Measurements from ENCODE around the gene LBX2. TPM values are rescaled to one million over a fixed set of nuclear protein-coding genes. Genes with fewer than 3 reads are reported as not detected.
"Not testable (repeated sequence)": the region's sequence is repeated elsewhere in the genome, so short reads cannot be mapped to it uniquely, and the experiment has no call there.

The LBX2 gene
- total RNA-seq, 2 experiments from 2014 or later, result 1.2 to 1.8 TPM

- DNase-seq, result no peak
- POLR2A ChIA-PET, result interaction anchor here (1.2 to 4.0 kb wide), 8 partner anchors 10 to 264 kb away, joined by 3 to 81 read pairs (median 11); partner anchors contain the start of genes AUP1, CCDC142, HTRA2 and LBX2
- no peaks in the 10 kb centered on the region for H3K27me3 Mint-ChIP-seq
- H3K27ac Mint-ChIP-seq, result peak overlapping the region; percentile 98
- peak overlapping the region; percentile 97 for H3K4me3 Mint-ChIP-seq
- CTCF ChIA-PET, result interaction anchor here (0.6 to 2.9 kb wide), 8 partner anchors 11 to 117 kb away, joined by 3 to 34 read pairs (median 4); partner anchors contain the start of genes CCDC142, INO80B, TTC31 and WBP1
- no peaks in the 10 kb centered on the region for H3K9me3 Mint-ChIP-seq
- H3K36me3 Mint-ChIP-seq (ENCODE audit: low read depth), result peaks cover 39% of the 10 kb centered on the region
- H3K4me1 Mint-ChIP-seq, result peaks cover 39% of the 10 kb centered on the region
Observed at GRCh38 chr2:74471332-74472065, 27.9 kb downstream of the LBX2 start.

DNA sequence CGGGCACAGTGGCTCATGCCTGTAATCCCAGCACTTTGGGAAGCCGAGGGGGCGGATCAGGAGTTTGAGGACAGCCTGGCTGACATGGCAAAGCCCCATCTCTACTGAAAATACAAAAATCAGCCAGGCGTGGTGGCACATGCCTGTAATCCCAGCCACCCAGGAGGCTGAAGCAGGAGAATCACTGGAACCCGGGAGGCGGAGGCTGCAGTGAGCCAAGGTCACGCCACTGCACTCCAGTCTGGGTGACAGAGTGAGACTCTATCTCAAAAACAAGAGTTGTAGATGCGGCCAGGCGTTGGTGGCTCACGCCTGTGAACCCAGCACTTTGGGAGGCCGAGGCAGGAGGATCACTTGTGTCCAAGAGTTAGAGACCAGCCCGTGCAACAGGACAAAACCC lies 28.7 kb downstream of the LBX2 start:
- ChIA-PET POLR2A (interaction anchor here (2.0 to 4.0 kb wide), 4 partner anchors 11 to 28 kb away, joined by 5 to 81 read pairs (median 24); partner anchors contain the start of genes CCDC142, LBX2, TTC31 and WBP1), CTCF (interaction anchor here (0.6 to 2.9 kb wide), 6 partner anchors 12 to 115 kb away, joined by 3 to 34 read pairs (median 4); partner anchors contain the start of genes CCDC142, INO80B, TTC31 and WBP1)
- H3K27me3 Mint-ChIP-seq, H3K9me3 Mint-ChIP-seq, DNase-seq: not testable (repeated sequence)
- peaks cover 39% of the 10 kb centered on the region for H3K36me3 Mint-ChIP-seq (ENCODE audit: low read depth)
- H3K4me1 Mint-ChIP-seq, result peaks cover 43% of the 10 kb centered on the region
- peak overlapping the region; percentile 60 for H3K4me3 Mint-ChIP-seq
- H3K27ac Mint-ChIP-seq, result peak overlapping the region; percentile 83

DNA sequence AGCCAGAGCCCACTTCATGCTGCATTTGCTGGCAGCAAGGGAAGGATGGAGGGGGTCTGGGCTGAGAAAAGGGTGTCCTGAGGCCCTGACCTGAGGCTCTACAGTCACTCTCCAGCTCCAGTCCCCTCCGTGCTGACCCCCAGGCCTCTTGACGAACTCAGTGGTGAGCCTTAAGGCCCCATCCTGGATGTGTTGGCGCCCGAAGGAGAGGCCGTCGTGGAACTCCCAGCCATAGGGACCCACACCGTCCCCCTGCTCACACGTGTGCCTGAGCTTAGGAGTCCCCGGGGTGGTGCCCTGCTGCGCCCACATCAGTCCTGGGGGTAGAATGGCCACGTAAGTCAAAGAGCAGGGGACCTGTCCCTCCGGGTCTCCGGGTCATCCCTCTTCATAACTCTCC lies 35.0 kb downstream of the LBX2 start:
- Mint-ChIP-seq H3K27ac (peak overlapping the region; percentile 67), H3K27me3 (no peaks in the 10 kb centered on the region), H3K36me3 (ENCODE audit: low read depth) (peaks cover 21% of the 10 kb centered on the region), H3K4me3 (peak overlapping the region; percentile 99), H3K9me3 (no peaks in the 10 kb centered on the region), H3K4me1 (peaks cover 42% of the 10 kb centered on the region)
- ChIA-PET CTCF (interaction anchor here (0.6 to 1.4 kb wide), 3 partner anchors 10 to 67 kb away, joined by 3 to 6 read pairs (median 4); partner anchors contain the start of gene INO80B), POLR2A (interaction anchor here (0.7 to 6.7 kb wide), 7 partner anchors 8 to 130 kb away, joined by 3 to 65 read pairs (median 4); partner anchors contain the start of genes AUP1, CCDC142, HTRA2 and INO80B)
- no peak for DNase-seq

DNA sequence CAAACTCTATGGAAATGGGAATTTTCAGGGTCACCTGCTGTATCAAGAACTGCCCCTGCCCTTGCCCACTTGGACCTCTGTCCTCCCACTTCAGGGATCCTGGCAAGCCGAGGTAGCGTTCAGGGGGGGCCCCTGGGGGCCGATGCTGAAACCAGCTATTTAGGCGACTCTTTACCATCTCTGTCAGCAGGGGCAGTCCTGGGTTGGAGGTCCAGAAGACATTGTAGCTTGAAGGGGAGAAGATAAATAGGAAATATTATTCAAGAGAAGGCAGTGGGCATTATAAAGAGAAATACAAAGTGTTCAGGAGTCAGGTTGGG lies 36.7 kb downstream of the LBX2 start:
- H3K27me3 Mint-ChIP-seq, result no peaks in the 10 kb centered on the region
- no peak overlapping the region for H3K27ac Mint-ChIP-seq
- POLR2A ChIA-PET, result interaction anchor here (1.7 kb wide), 1 partner anchor 10 kb away, joined by 8 read pairs; the partner anchor contains the start of gene MRPL53
- H3K4me1 Mint-ChIP-seq, result peaks cover 47% of the 10 kb centered on the region
- H3K4me3 Mint-ChIP-seq, result peak overlapping the region; percentile 36
- CTCF ChIA-PET, result no interaction called here
- peaks cover 21% of the 10 kb centered on the region for H3K36me3 Mint-ChIP-seq (ENCODE audit: low read depth)
- DNase-seq, result no peak
- H3K9me3 Mint-ChIP-seq, result no peaks in the 10 kb centered on the region

GRCh38 chr2:74462054-74462785 lies 37.2 kb downstream of the LBX2 start:
- ChIA-PET CTCF (interaction anchor here (0.6 to 1.5 kb wide), 3 partner anchors 11 to 127 kb away, joined by 3 to 7 read pairs (median 3); partner anchors contain the start of gene MRPL53), POLR2A (interaction anchor here (0.9 to 8.1 kb wide), 3 partner anchors 10 to 67 kb away, joined by 3 to 103 read pairs (median 8); partner anchors contain the start of genes AUP1, CCDC142, HTRA2 and MRPL53)
- Mint-ChIP-seq H3K4me3 (no peak overlapping the region), H3K36me3 (ENCODE audit: low read depth) (peaks cover 22% of the 10 kb centered on the region), H3K27ac (no peak overlapping the region), H3K27me3 (no peaks in the 10 kb centered on the region), H3K9me3 (no peaks in the 10 kb centered on the region), H3K4me1 (peaks cover 46% of the 10 kb centered on the region)
- DNase-seq, result no peak

GRCh38 chr2:74461187-74462053 lies 38.0 kb downstream of the LBX2 start:
- POLR2A ChIA-PET, result interaction anchor here (0.9 to 8.1 kb wide), 3 partner anchors 11 to 68 kb away, joined by 3 to 103 read pairs (median 8); partner anchors contain the start of genes AUP1, CCDC142, HTRA2 and MRPL53

DNA sequence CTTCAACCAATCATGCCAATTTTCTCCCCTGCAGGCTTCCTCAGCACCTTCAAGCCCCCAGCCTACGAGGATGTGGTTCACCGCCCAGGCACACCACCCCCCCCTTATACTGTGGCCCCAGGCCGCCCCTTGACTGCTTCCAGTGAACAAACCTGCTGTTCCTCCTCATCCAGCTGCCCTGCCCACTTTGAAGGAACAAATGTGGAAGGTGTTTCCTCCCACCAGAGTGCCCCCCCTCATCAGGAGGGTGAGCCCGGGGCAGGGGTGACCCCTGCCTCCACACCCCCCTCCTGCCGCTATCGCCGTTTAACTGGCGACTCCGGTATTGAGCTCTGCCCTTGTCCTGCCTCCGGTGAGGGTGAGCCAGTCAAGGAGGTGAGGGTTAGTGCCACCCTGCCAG lies 39.2 kb downstream of the LBX2 start:
- H3K9me3 Mint-ChIP-seq, H3K27me3 Mint-ChIP-seq, DNase-seq: not testable (repeated sequence)
- peaks cover 30% of the 10 kb centered on the region for H3K36me3 Mint-ChIP-seq (ENCODE audit: low read depth)
- ChIA-PET POLR2A (interaction anchor here (1.0 to 8.1 kb wide), 5 partner anchors 12 to 282 kb away, joined by 3 to 103 read pairs (median 8); partner anchors contain the start of genes AUP1, CCDC142, HTRA2 and MOB1A), CTCF (interaction anchor here (0.6 kb wide), 1 partner anchor 9 kb away, joined by 3 read pairs; no protein-coding TSS in a partner anchor)
- peak overlapping the region; percentile 88 for H3K4me3 Mint-ChIP-seq
- peaks cover 55% of the 10 kb centered on the region for H3K4me1 Mint-ChIP-seq
- peak overlapping the region; percentile 40 for H3K27ac Mint-ChIP-seq

More at GRCh38 chr2:74461187-74462053, 38.0 kb downstream of the LBX2 start:
- CTCF ChIA-PET, result interaction anchor here (0.6 to 1.5 kb wide), 3 partner anchors 11 to 128 kb away, joined by 3 to 7 read pairs (median 3); partner anchors contain the start of gene MRPL53
- H3K27ac Mint-ChIP-seq, result no peak overlapping the region
- no peaks in the 10 kb centered on the region for H3K9me3 Mint-ChIP-seq
- peaks cover 27% of the 10 kb centered on the region for H3K36me3 Mint-ChIP-seq (ENCODE audit: low read depth)
- H3K4me1 Mint-ChIP-seq, result peaks cover 52% of the 10 kb centered on the region
- no peaks in the 10 kb centered on the region for H3K27me3 Mint-ChIP-seq
- H3K4me3 Mint-ChIP-seq, result no peak overlapping the region
- DNase-seq, result no peak

DNA sequence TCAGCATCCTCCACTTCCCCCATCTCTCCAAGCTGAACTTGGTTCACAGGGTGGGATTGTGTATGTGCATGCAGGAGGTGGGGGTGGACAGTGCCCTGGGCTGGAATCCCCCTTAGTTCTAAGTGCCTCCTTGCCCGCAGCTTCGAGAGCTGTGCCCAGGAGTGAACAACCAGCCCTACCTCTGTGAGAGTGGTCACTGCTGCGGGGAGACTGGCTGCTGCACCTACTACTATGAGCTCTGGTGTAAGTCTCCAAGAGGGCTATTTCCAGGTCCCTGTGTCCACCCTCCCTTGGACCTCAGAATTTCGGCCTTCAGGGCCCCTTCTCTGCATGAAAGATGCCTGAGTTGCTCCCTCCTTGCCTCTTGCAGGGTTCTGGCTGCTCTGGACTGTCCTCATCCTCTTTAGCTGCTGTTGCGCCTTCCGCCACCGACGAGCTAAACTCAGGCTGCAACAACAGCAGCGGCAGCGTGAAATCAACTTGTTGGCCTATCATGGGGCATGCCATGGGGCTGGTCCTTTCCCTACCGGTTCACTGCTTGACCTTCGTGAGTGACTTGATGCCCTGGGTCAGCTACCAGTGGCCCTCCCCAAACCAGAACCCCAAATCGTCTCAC lies 39.8 kb downstream of the LBX2 start:
- Mint-ChIP-seq H3K4me1 (peaks cover 61% of the 10 kb centered on the region), H3K36me3 (ENCODE audit: low read depth) (peaks cover 34% of the 10 kb centered on the region), H3K27ac (peak overlapping the region; percentile 58), H3K4me3 (peak overlapping the region; percentile 88)
- not testable (repeated sequence) for H3K27me3 Mint-ChIP-seq, H3K9me3 Mint-ChIP-seq, DNase-seq
- POLR2A ChIA-PET, result interaction anchor here (0.8 to 8.1 kb wide), 20 partner anchors 8 to 390 kb away, joined by 3 to 103 read pairs (median 6); partner anchors contain the start of genes AUP1, C2orf81, CCDC142 and DQX1
- CTCF ChIA-PET, result interaction anchor here (0.6 to 5.6 kb wide), 4 partner anchors 10 to 128 kb away, joined by 3 to 53 read pairs (median 30); partner anchors contain the start of genes AUP1, CCDC142, HTRA2 and TTC31

GRCh38 chr2:74458938-74459363 lies 40.5 kb downstream of the LBX2 start:
- POLR2A ChIA-PET, result interaction anchor here (0.8 to 8.1 kb wide), 24 partner anchors 8 to 390 kb away, joined by 3 to 103 read pairs (median 6); partner anchors contain the start of genes AUP1, C2orf81, CCDC142 and DQX1
- Mint-ChIP-seq H3K4me1 (peaks cover 62% of the 10 kb centered on the region), H3K4me3 (peak overlapping the region; percentile 88), H3K27ac (peak overlapping the region; percentile 95), H3K27me3 (no peaks in the 10 kb centered on the region), H3K36me3 (ENCODE audit: low read depth) (peaks cover 34% of the 10 kb centered on the region), H3K9me3 (no peaks in the 10 kb centered on the region)
- CTCF ChIA-PET, result interaction anchor here (0.7 to 5.6 kb wide), 8 partner anchors 9 to 128 kb away, joined by 3 to 53 read pairs (median 10); partner anchors contain the start of genes AUP1, CCDC142, HTRA2 and MRPL53
- DNase-seq, result peak; percentile 35

- H3K4me1 Mint-ChIP-seq, result peaks cover 60% of the 10 kb centered on the region
- peaks cover 34% of the 10 kb centered on the region for H3K36me3 Mint-ChIP-seq (ENCODE audit: low read depth)
- peak; percentile 100 for DNase-seq
- peak within 1 kb of the TSS; percentile 95 for H3K27ac Mint-ChIP-seq
- H3K4me3 Mint-ChIP-seq, result peak within 1 kb of the TSS; percentile 88
- ChIA-PET POLR2A (interaction anchor here (0.8 to 8.1 kb wide), 27 partner anchors 9 to 391 kb away, joined by 3 to 103 read pairs (median 6); partner anchors contain the start of genes AUP1, C2orf81, CCDC142 and DQX1), CTCF (interaction anchor here (0.7 to 5.6 kb wide), 10 partner anchors 9 to 379 kb away, joined by 3 to 53 read pairs (median 6); partner anchors contain the start of genes AUP1, CCDC142, HTRA2 and MRPL53)
- no peaks in the 10 kb centered on the region for H3K27me3 Mint-ChIP-seq
- no peaks in the 10 kb centered on the region for H3K9me3 Mint-ChIP-seq
Observed at GRCh38 chr2:74458132-74458937, 41.1 kb downstream of the LBX2 start, which contains the start of gene WBP1. WBP1 (plus strand) TSS chr2:74458438; CDS start chr2:74458603, 165 bp downstream.

Measured in activated CD4-positive, alpha-beta memory T cell treated with anti-CD3 and anti-CD28 coated beads, Interleukin-2, amount 10 ng/mL, durations not matched to agents 7 days and 5 days (primary cell).